Measurements from ENCODE around the gene DUS1L.
A peak's percentile ranks its signal among the peaks of the same experiment; 100 is the strongest.

The DUS1L gene

DNA sequence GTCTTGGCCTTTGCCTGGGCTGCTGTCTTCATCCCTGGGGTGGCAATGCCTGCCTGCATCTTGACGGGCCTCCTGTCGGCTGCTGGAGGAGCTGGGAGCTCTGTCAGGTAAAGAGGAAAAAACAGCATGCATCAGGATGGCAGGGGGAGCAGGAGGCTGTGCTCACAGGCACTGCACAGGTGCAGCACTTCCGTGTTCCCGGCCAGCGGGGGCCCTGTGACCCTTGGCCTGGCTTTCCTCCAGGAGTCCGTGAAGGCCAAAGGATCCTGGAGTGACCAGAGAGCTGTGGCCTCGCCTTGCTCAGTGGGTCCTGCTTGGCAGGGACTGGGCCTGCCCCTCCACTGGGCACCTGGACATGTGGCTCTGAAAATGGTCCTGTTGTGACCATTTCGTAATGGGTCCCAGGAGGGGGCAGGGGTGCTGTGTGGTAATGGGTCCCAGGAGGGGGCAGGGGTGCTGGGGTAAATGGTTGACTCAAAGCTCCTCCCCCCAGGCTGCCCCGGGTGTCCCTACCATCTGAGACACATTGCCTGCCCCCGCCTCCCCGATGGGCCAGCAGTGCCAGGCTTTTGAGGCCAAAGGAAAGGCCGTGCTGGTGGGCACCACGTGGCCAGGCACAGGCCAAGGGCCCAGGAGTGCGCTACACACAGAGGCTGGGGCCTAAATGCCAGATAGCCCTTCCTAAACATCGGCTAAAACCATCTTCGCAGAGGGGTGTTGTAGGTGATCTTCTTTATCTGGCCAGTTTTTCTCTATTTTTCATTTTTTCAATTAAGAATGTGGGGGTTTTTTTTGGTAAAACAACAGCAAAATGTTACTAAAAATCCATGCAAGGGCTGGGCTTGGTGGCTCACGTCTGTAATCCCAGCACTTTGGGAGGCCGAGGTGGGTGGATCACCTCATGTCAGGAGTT is 36.4 kb upstream of the DUS1L start:
- intact Hi-C loops (cut with DNase I) = no loop called here
- peak in 1 of 10 donors; percentile 81 for DNase-seq

- no peak for DNase-seq
- intact Hi-C loops (cut with DNase I) = no loop called here
These were observed 35.7 kb upstream of the DUS1L start for GRCh38 chr17:82101301-82101715.

DNA sequence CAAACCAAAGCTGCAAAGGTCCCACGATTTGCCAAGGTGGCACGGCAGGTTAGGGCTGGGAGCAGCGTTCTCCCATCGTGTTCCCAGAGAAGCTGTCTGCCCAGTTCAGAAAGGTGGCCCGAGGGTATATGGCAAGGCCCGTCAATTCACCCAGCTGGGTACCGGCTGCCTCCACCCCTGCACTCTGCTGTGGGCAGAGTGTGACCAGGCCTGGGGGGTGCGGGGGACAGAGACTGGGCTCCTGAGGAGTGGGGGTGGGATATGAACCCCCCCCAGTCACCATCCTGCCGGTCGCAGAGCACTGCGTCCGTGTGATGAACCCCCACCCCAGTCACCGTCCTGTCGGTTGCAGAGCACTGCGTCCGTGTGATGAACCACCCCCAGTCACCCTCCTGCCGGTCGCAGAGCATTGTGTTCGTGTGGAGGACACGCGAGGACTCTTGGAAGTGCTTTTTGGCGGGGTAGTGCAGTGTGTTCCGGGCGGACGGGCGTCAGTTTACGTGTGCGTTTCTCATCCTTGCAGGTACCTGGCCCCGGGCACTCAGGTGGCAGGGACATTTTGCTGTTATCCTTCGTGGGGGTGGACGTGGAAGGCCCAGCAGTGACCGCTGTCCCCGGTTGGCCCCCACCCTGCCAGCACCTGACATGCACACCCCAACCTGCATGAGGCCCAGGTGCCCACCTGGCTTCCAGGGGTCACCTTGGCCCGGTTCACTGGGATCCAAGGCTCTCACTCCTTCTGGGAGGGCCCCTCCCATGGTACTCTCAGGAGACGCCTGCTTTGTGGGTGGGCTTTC is 35.1 kb upstream of the DUS1L start:
- DNase-seq = no peak
- intact Hi-C loops (cut with DNase I) = no loop called here

DNA sequence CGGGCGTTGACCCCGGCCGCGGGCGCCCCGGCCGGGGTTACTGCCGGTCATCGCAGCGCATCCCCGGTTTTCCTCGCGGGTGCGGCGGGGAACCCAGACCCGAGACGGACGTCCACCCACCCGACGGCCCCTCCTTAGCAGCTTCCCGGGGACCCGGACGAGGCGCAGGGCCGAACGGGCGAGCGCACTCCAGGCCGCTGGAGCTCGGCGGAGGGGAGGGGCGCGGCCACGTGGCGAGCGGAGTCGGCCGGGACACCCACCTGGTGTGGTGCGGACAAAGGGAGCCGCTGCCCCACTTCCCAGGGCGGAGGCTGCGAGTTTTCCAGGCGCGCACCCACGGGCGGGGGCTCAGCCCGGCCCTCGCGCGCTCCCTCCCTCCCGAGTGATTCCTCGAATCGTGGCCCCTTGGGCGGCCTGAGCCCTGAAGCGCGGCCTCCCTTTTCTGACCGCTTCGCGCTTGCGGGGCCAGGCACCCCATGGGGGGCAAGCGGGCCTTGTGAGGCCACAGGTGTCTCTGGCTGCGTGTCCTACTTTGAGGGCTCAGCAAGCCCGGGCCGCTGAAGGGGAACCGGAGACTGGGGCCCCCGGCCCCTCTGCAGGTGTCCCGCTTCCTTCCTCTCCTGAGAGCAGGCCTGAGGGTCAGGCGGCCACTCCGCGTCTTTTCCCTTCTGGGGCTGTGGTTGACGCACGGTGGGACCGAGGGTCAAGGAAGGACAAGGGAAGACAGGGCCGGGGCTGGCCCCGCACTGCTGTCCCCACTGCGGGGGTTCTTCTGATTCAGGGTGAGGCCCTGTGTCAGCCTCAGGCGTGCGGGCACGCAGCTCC is 33.5 kb upstream of the DUS1L start:
- DNase-seq = peak in 2 of 10 donors; percentile 77 to 91
- intact Hi-C loops (cut with DNase I) = loop anchor here (5.0 kb wide), 3 partner anchors 42 to 67 kb away; partner anchors contain the start of gene RAC3

- intact Hi-C loops (cut with DNase I) = loop anchor here (5.0 kb wide), 3 partner anchors 41 to 66 kb away; partner anchors contain the start of gene RAC3
- DNase-seq = peak; percentile 92 to 99 (median 94)
These were observed 32.8 kb upstream of the DUS1L start, which contains the start of gene FASN for GRCh38 chr17:82098169-82098938. Gene FASN (minus strand): TSS chr17:82098236. CDS start chr17:82096445, 1,791 bp downstream.

DNA sequence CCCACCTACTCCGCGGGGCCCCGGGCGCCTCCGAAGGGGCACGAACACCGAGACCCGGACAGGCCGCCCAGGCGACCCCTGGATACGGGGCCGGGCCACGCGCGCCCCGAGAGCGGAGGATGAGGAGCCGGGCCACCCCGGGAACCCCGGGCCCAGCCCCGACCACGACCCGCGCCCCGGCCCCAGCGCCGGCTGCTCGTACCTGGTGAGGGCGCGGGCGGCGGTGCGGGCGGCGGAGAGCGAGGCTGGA is 32.2 kb upstream of the DUS1L start:
- DNase-seq = no peak
- intact Hi-C loops (cut with DNase I) = loop anchor here (5.0 kb wide), 3 partner anchors 41 to 66 kb away; partner anchors contain the start of gene RAC3

DNA sequence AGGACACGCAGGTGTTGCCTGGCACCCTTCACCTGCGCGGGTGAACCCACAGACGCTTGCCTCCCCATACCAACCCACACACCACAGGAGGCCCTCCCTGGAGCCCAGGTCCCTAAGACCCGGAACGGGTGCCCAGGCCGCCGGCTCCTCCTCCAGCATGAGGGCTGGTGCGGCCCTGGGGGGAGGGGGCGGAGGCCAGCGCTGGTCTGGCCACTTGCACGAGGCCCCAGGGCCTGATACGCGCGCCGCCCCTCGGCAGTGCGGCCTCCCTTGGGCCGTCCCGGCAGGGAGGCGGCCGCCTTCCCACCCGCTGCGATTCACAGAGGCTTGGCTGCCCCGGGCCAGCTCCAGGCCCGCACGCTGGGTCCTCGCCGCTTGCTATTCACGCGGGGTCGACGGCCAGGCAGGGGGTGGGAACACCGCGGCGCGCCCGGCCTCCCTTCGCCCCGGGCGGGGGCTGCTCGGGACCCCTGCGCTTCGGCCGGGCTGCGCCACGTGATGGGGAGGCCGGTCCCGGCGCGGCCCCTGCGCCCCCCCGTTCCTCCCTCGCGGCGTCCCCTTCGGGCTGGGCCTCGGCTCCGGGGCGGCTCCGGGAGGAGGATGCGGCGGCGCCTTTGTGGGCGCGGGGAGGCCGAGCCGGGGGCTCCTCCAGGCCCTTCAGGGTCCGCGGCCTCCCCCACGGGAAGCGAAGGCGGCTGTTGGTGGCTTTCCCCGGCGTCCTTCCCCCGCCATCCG is 31.7 kb upstream of the DUS1L start:
- intact Hi-C loops (cut with DNase I) = loop anchor here (5.0 kb wide), 3 partner anchors 40 to 65 kb away; partner anchors contain the start of gene RAC3
- DNase-seq = peak in 1 of 10 donors; percentile 38

- DNase-seq = no peak
- intact Hi-C loops (cut with DNase I) = loop anchor here (5.0 kb wide), 3 partner anchors 39 to 64 kb away; partner anchors contain the start of gene RAC3
These were observed 31.1 kb upstream of the DUS1L start for GRCh38 chr17:82096709-82097183.

DNA sequence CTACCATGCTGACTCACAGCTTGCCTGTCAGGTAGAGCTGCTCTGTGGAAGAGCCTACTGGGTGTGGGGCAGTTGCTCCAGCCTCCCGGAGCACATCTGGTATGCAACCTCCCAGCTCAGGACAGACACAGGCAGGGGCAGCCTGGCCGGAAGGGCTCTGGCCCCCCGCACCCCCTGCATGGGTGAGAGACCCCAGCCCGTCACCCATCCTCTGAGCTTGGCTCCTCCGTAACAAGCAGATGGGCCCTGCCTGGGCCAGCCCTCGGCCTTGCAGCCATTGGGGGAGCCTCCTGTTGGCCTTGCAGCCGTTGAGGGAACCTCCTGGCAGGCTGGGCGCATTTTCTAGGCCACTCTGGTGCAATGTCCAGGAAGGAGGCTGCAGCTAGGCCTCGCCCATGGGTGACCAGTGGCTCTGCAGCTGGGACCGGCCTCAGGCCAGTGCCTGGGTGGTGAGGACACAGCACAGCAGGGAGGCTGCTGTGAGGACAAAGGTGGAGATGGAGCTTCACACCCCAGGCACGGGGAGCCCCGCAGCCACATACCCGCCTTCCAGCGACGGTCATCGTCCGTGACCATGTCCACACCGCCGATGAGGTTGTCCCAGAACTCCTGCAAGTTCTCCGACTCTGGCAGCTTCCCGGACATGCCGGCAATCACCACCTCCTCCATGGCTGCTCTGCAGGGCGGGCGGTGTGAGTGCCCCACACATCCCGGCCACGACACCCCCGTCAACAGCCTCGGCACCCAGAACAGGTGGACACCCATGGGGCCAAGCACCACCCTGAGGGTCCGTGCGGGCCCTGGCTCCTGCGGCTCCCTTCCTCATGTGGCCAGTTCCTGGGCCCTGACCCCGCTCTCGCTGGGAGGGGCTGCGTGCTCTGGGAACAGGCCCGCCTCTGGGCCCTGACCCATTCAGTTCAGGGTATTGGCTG is 30.4 kb upstream of the DUS1L start:
- intact Hi-C loops (cut with DNase I) = loop anchor here (5.0 kb wide), 3 partner anchors 39 to 64 kb away; partner anchors contain the start of gene RAC3
- no peak for DNase-seq

GRCh38 chr17:82094931-82095776 is 29.6 kb upstream of the DUS1L start:
- intact Hi-C loops (cut with DNase I) = loop anchor here (5.0 kb wide), 3 partner anchors 38 to 63 kb away; partner anchors contain the start of gene RAC3
- DNase-seq = no peak

DNA sequence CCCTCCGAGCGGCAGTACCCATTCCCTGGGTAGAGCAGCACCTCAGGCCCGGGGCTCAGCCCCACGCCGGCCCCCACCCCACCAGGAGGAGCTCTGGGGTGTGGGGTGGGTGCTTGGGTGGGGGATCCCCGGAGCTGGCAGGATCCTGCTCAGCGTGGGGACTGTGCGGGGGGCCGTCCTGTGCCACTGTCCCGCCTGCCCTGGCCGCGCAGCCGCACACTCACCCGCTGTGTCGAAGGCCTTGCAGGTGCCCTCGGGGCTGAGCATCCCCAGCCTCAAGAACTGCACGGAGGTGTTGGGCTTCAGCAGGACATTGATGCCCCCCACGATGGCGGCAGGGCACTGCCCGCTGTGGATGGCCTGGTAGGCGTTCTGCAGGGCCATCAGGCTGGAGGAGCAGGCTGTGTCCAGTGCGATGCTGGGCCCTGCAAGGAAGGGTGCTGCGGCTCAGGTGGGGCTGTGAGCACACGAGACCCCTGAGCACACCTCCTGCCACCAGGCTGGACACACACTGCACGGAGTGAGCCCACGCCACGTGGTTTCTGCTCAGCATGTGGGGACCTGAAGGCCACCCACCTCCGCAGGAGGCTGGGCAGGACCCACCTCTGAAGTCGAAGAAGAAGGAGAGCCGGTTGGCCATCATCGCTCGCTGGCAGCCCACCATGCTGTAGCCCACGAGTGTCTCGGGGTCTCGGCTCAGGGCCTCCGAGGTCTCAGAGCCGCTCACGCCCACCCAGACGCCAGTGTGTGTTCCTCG is 27.6 kb upstream of the DUS1L start:
- intact Hi-C loops (cut with DNase I) = no loop called here
- DNase-seq = peak in 1 of 10 donors; percentile 71

DNA sequence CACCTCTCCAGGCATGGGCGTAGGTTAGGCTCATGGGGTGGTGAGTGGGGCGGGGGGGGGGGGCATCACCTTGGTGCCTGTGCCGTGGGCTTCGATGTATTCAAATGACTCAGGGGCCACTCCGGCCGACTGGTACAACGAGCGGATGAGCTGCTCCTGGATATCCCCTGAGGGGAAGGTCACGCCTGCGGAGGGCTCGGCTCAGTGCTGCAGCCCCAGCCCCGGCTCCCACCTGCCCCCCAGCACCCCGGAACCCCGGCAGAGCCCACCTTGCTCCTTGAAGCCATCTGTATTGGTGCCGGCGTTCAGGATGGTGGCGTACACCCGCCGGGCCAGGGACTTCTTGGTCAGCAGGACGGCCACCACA is 27.0 kb upstream of the DUS1L start:
- DNase-seq = peak in 1 of 10 donors; percentile 70
- intact Hi-C loops (cut with DNase I) = no loop called here

GRCh38 chr17:82092094-82092586 is 26.5 kb upstream of the DUS1L start:
- DNase-seq = peak in 1 of 10 donors; percentile 68
- intact Hi-C loops (cut with DNase I) = no loop called here

DNA sequence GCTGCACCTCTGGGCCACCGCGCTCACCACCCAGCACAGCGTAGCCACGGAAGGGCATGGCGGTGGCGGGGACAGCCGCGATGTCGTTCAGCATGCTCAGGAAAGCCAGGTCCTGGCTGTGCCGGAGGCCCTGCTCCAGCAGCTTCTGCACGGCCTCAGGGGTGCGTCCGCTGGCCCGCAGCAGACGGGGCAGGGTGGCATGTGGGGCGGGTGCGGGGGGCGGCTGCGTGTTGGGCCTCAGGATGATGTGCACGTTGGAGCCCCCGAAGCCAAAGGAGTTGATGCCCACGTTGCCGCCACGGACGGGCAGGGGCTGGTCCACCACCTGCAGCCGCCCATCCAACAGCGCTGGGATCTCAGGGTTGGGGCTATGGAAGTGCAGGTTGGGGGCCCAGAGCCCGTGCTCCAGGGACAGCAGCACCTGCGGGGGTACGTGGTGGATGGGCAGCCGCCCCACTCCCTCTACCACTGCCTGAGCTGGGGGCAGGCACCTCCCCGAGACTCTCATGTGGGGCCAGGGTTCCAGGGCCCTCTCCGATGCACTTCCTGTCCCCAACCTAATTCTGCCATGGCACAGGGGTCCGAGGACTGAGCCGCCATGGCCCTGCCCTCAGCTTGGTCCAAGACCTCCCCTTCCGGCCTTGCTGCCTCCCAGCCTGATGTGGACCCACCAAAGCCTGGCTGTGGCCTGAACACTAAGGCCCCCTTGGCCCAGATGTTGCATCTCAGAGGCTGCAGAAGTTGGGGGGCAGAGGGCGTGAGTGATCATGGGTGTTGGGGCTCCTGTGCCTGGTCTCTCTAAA is 25.9 kb upstream of the DUS1L start:
- DNase-seq = peak in 1 of 10 donors; percentile 79
- intact Hi-C loops (cut with DNase I) = no loop called here
